HG03280 (cell line): ENCODE measurements around the gene SNX11.
A peak's percentile ranks its signal among the peaks of the same experiment; 100 is the strongest.
"Not testable (repeated sequence)": the region's sequence is repeated elsewhere in the genome, so short reads cannot be mapped to it uniquely, and the experiment has no call there.

ENCODE experiments used
- ATAC-seq: cut with Tn5 transposase; IDR thresholded peaks from one replicate; pipeline ENCODE4 v1.9.1; 2021; ENCODE audit warnings: mild to moderate bottlenecking, moderate library complexity; ENCODE audit not compliant: unreplicated experiment

SNX11 gene, protein sequence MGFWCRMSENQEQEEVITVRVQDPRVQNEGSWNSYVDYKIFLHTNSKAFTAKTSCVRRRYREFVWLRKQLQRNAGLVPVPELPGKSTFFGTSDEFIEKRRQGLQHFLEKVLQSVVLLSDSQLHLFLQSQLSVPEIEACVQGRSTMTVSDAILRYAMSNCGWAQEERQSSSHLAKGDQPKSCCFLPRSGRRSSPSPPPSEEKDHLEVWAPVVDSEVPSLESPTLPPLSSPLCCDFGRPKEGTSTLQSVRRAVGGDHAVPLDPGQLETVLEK

DNA sequence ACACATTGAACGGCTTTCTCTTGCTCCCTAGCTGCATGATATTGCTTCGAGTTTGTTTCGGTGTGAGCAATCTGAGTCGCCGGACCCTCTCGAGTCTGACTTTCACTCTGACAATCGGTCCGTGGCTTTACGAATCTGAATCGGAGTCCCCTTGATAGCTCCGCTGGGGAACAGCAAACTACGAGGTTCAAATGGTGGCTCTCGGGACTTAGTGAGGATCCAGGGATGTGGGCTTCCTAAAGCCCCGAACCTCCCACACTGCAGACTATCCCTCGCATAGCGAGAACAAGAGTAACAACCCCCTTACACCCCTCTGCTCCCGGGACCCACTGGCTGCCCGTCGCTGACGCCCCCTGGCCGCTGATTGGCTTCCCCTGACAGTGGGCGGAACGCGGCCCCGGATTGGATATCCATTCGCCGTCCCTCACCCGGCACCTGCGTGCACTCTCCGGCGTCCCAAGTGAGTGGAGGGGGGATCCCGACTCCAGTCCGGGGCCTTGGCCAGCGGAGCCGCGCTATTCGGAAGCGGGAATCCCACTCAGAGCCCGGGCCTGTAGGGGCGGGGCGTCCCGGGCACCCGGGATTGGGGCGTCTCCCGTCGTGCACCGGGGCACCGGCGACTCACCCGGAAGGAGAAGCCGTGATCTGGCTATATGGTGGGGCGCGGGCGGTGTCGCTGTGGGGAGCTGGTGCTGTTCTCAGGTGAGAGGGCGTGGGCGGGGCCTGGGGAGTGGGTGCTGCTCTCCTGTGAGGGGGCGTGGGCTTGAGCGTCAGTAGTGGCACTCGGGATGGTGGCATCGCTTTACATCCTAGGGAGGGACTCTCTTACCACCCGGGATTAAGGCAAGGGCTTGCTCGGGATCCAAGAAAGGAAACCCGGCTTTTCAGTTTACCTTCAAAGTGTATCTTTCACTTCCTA, at the start of gene SNX11:
TSS of gene SNX11 (plus strand) at position 630 of the 919 bp plus-strand sequence. CDS start 4,278 bp downstream, outside the sequence.
- peak; percentile 77 for ATAC-seq

DNA sequence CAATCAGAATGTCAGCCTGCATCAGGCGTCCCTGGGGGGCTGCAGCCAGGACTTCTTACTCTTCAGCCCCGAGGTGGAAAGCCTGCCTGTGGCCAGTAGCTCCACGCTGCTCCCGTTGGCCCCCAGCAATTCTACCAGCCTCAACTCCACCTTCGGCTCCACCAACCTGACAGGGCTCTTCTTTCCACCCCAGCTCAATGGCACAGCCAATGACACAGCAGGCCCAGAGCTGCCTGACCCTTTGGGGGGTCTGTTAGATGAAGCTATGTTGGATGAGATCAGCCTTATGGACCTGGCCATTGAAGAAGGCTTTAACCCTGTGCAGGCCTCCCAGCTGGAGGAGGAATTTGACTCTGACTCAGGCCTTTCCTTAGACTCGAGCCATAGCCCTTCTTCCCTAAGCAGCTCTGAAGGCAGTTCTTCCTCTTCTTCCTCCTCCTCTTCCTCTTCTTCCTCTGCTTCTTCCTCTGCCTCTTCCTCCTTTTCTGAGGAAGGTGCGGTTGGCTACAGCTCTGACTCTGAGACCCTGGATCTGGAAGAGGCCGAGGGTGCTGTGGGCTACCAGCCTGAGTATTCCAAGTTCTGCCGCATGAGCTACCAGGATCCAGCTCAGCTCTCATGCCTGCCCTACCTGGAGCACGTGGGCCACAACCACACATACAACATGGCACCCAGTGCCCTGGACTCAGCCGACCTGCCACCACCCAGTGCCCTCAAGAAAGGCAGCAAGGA, 49.0 kb upstream of the SNX11 start:
- no peak for ATAC-seq

DNA sequence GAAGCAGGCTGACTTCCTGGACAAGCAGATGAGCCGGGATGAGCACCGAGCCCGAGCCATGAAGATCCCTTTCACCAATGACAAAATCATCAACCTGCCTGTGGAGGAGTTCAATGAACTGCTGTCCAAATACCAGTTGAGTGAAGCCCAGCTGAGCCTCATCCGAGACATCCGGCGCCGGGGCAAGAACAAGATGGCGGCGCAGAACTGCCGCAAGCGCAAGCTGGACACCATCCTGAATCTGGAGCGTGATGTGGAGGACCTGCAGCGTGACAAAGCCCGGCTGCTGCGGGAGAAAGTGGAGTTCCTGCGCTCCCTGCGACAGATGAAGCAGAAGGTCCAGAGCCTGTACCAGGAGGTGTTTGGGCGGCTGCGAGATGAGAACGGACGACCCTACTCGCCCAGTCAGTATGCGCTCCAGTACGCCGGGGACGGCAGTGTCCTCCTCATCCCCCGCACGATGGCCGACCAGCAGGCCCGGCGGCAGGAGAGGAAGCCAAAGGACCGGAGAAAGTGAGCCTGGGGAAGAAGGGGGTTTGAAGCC, 48.4 kb upstream of the SNX11 start:
- no peak for ATAC-seq

DNA sequence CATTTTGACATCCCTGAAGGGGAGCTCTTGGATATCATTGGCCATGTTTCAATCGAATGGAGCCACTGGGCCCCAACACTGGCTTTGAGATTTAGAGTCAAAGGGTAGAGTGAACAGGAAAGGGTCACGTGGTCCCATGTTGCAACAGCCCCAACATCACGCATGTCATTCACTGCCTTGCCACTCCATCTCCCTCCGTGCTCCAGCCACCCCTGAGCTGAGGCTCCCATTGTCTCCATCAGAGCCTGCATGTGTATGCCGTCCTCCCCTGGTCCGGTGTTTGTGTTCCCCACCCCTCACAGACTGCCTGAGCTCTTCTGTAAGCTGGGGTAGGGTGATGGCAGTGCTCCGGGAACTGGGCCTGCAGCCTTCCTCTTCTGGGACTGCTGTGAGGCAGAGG, 47.3 kb upstream of the SNX11 start:
- ATAC-seq = no peak

DNA sequence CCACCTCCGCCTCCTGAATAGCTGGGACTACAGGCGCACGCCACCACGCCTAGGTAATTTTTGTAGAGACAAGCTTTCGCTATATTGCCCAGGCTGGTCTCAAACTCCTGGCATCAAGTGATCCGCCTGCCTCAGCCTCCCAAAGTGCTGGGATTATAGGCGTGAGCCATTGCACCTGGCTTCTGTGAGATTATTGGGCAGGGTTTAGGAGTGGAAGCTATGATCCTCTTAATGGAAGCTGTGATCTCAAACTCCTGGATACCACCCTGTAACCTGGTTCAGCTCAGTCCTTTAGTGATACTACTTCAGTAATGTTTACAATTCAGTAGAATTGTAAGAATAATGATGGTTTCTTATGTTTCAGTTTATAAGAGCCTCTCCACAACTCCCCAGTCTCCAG, 45.3 kb upstream of the SNX11 start:
- ATAC-seq = no peak

DNA sequence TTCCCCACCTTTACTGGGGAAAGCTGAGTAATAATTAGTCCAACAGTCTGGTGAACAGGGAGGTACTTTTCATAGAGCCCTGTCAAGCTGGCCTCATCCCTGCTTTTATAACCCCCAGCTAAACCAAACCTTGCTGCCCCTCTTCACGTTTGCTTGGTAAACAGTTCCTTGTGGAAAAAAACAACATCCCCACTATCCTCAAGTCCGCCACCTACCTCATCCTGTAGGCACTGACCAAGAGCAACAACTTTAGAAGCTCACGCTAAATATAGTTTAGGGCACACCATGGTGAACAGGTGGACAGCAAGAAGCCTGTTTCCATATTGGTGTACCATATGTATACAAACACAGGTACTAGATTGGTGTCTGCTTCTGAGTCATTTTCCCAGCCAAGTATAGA, 42.9 kb upstream of the SNX11 start:
- ATAC-seq = no peak

DNA sequence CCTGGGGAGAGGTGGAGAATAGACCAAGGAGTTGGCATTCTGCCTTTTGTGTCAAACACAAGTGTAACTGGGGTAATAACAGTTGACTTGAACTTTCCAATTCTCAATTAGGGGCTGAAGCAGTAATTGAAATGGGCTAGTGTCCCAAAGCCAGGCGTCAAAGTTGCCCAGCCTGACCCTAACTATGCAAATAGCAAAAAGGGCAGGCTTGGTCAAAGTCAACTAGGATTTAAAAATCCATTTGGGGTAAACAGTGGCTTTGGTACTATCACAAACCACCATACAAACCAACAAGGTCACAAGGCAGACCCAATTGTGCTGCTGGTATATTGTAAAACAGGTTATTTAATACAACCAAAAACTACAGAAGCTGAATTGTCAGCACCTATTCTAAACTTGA, 41.4 kb upstream of the SNX11 start:
- ATAC-seq = no peak

DNA sequence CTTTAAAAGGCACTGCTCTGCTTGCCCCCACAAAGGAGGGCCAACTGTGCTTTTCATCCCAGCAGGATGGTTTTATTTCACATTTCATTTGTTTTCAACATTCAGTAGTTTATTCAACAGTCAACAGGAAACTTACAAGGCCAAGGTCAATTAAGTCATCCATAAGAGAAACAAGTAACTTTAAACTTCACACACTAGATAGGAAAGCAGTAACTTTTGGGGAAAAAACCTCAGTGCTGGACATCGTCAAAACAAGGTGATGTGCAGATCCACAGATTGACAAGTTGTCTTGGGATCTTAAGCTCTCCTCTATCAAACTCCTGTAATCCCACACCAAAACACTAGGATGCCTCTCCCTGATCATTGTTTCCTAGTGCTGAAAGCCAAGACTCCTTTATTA, 40.9 kb upstream of the SNX11 start:
- ATAC-seq = no peak

DNA sequence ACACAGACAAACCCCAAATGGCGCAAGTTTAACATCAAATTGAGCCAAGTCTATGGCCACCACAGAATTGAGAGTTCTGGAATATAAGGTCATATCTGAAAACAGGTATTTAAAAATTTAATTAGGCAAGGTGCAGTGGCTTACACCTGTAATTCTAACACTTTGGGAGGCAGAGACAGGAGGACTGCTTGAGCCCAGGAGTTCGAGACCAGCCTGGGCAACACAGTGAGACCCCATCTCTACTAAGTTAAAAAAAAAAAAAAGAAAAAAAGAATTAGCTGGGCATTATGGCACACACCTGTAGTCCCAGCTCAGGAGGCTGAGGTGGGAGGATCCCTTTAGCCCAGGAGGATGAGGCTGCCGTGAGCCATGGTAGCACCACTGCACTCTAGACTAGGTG, 40.3 kb upstream of the SNX11 start:
- ATAC-seq = no peak

DNA sequence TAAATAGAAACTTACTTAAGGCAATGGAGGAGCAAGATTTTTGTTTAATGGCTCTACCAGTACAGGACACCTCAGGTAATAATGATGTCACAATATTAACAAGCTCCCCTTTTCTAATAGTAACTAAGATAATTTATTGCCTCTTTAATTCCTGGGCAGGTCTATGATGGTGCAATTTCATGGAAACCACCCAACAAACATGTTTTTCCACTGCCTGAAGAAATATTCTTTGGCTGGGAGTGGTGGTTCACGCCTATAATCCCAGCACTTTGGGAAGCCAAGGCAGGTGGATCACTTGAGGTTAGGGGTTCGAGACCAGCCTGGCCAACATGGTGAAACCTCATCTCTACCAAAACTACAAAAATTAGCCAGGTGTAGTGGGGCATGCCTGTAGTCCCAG, 39.8 kb upstream of the SNX11 start:
- not testable (repeated sequence) for ATAC-seq

DNA sequence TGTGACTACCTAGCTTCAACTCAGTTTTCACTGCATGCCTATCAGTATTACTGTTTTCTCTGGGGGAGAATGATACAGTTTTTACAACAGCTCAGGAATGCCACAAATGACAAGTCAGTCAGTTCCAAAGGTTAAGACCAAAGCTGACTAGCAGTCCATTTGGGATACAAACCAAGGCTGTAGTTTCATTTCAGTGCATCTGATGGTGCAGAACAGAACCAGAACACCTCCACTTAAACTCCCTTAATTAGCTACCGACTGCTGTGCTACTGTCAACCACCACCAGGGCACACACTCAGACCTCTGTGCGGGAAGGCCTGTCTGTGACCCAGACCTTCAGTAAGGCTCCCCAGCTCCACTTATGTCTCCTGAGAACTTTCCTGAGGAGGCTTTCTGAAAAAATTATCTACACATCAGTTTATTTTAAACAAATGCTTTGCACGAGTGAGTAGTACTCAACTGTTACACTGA, 39.0 kb upstream of the SNX11 start:
- no peak for ATAC-seq

DNA sequence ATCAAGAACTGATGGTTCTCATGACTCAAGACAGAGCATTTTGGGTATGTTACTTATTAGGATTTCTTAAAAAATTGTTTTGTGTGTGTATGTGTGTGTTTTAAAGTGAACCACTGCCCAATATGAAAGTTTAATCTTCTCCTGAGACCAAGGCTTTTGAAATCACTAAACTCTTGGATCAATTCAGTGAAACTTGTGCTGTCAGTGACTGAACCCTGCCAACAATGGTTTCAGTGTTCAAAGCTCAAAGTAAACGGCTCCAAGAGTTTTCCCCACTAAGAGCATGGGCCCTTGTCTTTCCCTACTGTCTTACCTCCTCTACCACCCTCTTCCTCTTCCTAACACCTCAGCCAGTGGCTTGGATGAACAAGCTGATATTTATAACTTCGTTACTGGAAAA, 37.4 kb upstream of the SNX11 start:
- no peak for ATAC-seq

DNA sequence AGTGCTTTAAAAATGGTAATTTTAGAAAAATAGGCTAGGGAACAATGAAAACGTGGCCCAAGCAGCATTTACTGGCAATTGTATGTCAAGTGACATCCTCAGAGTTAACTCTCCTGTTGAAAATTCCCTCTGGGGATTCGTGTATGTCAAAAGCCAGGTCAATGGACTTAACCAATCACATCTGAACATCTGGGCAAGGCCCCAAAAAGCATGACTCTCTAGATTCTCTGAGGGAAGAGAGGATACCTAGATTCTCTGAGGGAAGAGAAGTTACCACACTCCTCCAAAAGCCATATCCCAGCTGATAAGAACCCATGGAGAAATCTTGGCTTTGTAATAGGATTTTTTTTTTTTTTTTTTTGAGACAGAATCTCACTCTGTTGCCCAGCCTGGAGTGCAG, 35.9 kb upstream of the SNX11 start:
- no peak for ATAC-seq

DNA sequence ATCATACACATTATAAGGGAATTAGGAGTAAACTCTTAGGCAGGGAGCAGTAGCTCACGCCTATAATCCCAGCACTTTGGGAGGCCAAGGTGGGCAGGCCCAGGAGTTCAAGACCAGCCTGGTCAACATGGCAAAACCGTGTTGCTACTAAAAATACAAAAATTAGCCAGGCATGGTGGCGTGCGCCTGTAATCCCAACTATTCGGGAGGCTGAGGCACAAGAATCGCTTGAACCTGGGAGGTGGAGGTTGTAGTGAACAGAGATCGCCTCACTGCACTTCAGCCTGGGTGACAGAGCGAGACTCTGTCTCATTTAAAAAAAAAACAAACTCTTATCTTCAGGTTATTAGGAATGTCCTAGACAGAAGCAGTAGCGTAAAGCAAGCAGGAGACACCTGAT, 34.8 kb upstream of the SNX11 start:
- ATAC-seq = not testable (repeated sequence)

DNA sequence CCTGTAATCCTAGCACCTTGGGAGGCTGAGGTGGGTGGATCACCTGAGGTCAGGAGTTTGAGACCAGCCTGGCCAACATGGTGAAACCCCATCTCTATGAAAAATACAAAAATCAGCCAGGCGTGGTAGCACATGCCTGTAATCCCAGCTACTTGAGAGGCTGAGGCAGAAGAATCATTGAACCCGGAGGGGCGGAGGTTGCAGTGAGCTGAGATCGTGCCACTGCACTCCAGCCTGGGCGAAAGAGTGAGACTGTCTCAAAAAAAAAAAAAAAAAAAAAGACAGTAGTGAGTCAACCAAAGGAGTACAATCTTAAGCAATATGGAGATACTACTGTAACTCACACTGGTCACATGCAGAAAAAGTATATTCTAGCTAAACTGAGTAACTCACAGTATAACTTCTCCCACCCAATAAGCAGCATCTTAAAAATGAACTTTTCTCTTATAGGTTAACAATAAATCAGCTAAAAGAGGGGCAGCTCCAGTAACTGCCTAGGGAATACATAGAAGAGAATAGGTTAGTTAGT, 33.9 kb upstream of the SNX11 start:
- not testable (repeated sequence) for ATAC-seq

DNA sequence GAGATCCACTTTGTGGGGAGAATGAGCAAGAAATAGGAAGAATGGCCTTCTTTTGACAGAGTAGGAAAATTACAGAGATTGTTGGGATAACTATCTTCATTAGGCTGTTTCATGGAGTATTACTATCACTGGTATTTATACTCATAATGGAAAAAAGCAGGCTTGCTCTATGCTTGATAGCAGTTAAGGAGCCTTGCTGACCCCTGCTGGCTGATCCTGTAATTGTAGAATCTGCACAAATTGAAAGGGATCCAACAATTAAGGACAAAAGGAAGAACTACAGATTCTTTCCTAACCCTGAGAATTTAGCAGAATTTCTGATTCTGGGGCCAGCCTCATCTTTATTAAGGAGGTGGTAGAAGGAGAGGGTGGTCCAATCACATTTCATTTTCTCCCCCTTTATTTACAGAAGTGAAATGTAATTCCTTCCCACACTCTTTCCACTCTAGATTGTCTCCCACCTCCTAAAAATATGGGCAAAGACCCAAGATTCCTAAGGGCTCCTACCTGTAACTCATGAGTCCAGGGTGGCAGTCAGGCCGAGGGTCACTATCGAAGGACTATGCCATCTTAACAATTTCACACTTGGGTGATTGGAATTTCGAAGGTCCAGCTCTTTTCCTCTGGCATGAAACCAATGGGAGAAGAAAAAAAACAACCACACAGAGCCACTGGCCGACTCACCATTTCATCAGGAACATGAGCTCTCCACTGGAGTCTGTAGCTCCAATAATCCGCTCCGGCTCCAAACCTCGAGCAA, 33.1 kb upstream of the SNX11 start:
- no peak for ATAC-seq

DNA sequence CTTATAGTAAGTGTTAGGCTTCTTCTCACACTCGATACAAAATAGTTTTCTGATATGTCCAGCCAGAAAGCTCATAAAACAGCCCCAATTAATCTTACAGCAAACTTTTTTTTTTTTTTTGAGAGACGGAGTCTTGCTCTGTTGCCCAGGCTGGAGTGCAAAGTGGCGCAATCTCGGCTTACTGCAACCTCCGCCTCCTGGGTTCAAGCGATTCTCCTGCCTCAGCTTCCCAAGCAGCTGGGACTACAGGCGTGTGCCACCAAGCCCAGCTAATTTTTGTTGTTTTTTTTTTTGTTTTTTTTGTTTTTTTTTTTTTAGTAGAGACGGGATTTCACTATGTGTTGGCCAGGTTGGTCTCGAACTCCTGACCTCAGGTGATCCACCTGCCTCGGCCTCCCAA, 30.4 kb upstream of the SNX11 start:
- ATAC-seq = not testable (repeated sequence)

DNA sequence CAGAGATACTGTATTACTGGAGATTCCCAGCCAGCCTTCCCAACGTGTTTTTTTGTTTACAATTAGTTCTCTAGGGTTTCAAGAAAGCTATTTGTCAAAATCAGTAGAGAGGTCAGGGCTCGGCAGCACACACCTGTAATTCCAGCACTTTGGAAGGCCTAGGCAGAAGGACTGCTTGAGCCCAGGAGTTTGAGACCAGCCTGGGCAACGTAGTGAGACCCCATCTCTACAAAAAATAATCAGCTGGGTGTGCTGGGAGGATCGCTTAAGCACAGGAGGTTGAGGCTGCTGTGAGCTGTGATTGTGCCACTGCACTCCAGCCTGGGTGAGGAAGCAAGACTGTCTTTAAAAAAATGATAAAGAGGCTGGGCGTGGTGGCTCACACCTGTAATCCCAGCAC, 25.7 kb upstream of the SNX11 start:
- ATAC-seq = no peak

DNA sequence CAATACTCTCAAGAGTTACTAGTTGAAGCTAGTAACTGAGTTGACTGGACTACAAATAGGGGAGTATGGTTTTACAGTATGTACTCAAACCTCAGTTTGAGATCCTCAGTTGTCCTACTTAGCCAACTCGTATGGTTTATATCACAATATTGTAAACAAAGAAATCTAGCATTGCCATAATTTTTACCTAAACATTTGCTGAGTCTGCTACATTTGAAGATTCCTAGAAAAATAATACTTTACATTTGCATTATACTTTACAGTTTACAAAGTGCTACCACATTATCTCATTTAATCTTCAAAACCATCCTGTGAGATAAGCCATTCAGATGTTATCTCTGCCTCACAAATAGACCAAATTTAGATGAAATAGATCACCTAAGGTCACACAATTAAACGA, 22.6 kb upstream of the SNX11 start:
- ATAC-seq = no peak

DNA sequence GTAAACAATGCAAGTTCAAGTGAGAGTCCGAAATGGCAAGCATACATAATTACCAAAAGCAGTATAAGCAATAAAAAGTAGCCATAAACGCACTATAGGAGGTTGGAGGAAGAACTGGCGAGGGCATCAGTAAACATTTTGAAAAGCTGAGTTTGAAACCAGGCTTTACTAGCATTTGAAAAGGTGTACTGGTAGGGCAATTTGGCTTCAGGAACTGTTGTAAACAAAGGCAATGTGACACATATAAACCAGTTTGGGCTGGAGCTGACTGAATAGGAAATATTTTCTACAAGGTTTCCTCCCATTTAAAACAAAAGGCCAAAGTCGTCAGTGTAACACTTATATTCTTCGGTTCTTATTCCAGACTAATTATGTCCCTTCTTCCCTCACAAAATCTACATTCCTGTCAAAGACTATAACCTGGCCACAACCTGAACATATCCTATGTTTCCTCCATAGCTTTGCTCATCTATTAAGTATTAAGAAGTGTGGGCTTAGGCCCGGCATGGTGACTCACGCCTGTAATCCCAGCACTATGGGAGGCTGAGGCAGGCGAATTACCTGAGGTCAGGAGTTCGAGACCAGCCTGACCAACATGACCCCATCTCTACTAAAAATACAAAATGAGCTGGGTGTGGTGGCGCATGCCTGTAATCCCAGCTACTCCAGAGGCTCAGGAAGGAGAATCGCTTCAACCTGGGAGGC, 14.1 kb upstream of the SNX11 start:
- ATAC-seq = no peak
